ENCODE results near the gene RFT1. TPM values are rescaled to one million over a fixed set of nuclear protein-coding genes. Genes with fewer than 3 reads are reported as not detected.

RFT1 gene
- total and polyA plus RNA-seq, 4 donors, result 10.8 to 23.1 (median 21.6) TPM

- Histone ChIP-seq H3K4me3 (no peak overlapping the region), H3K36me3 (ENCODE audit: control insufficient read depth in 4 of 4, insufficient read depth in 4 of 4, low read length in 4 of 4) (no peaks in the 10 kb centered on the region), H3K27ac (ENCODE audit: low read depth in 1 of 2, low read length in 1 of 2) (no peak overlapping the region), H3K4me1 (ENCODE audit: control insufficient read depth in 5 of 5, insufficient read depth in 5 of 5, low read length in 5 of 5) (peaks cover 0 to 10% (median 7%) of the 10 kb centered on the region in 5 donors), H3K9me3 (ENCODE audit: control insufficient read depth in 4 of 4, insufficient read depth in 3 of 4, low read length in 3 of 4) (no peaks in the 10 kb centered on the region), H3K9ac (ENCODE audit: insufficient read depth in 1 of 2, low read length in 2 of 2) (no peak overlapping the region), H3K27me3 (ENCODE audit: control insufficient read depth in 3 of 3, insufficient read depth in 3 of 3, low read length in 2 of 3) (peaks cover 0 to 4% (median 0%) of the 10 kb centered on the region in 3 donors)
- ATAC-seq (ENCODE audit: insufficient read depth, low FRiP score) (no peak), DNase-seq (no peak)
- TF ChIP-seq CTCF (IDR thresholded peaks at IDR 0.05; ENCODE audit: control extremely low read depth, extremely low read depth), result no peak
- WGBS, 2 donors, result 96 to 97% methylated on average over 2 of the region's 2 CpGs
These were observed 86.5 kb downstream of the RFT1 start for GRCh38 chr3:53043738-53044137.

- DNase-seq (no peak), ATAC-seq (ENCODE audit: insufficient read depth, low FRiP score) (no peak)
- 94 to 98% methylated on average over 3 of the region's 3 CpGs for WGBS, 2 donors
- H3K27ac ChIP-seq (ENCODE audit: low read depth in 1 of 2, low read length in 1 of 2), result no peak overlapping the region
- H3K4me3 ChIP-seq, result no peak overlapping the region
- no peaks in the 10 kb centered on the region for H3K9me3 ChIP-seq (ENCODE audit: control insufficient read depth in 4 of 4, insufficient read depth in 3 of 4, low read length in 3 of 4)
- H3K9ac ChIP-seq (ENCODE audit: insufficient read depth in 1 of 2, low read length in 2 of 2), result no peak overlapping the region
- H3K4me1 ChIP-seq (ENCODE audit: control insufficient read depth in 5 of 5, insufficient read depth in 5 of 5, low read length in 5 of 5), result peaks cover 0 to 10% (median 7%) of the 10 kb centered on the region in 5 donors
- no peak for TF ChIP-seq CTCF (IDR thresholded peaks at IDR 0.05; ENCODE audit: control extremely low read depth, extremely low read depth)
- H3K27me3 ChIP-seq (ENCODE audit: control insufficient read depth in 3 of 3, insufficient read depth in 3 of 3, low read length in 2 of 3), result no peaks in the 10 kb centered on the region
- H3K36me3 ChIP-seq (ENCODE audit: control insufficient read depth in 4 of 4, insufficient read depth in 4 of 4, low read length in 4 of 4), result no peaks in the 10 kb centered on the region
These were observed 87.6 kb downstream of the RFT1 start for GRCh38 chr3:53042651-53043050.

- H3K4me1 ChIP-seq (ENCODE audit: control insufficient read depth in 5 of 5, insufficient read depth in 5 of 5, low read length in 5 of 5), result peaks cover 0 to 8% (median 7%) of the 10 kb centered on the region in 5 donors
- DNase-seq (no peak), ATAC-seq (ENCODE audit: insufficient read depth, low FRiP score) (no peak)
These were observed 89.8 kb downstream of the RFT1 start for GRCh38 chr3:53040351-53040820.

More at GRCh38 chr3:53040351-53040820, 89.8 kb downstream of the RFT1 start:
- Histone ChIP-seq H3K9me3 (ENCODE audit: control insufficient read depth in 4 of 4, insufficient read depth in 3 of 4, low read length in 3 of 4) (no peaks in the 10 kb centered on the region), H3K27me3 (ENCODE audit: control insufficient read depth in 3 of 3, insufficient read depth in 3 of 3, low read length in 2 of 3) (no peaks in the 10 kb centered on the region), H3K36me3 (ENCODE audit: control insufficient read depth in 4 of 4, insufficient read depth in 4 of 4, low read length in 4 of 4) (no peaks in the 10 kb centered on the region), H3K9ac (ENCODE audit: insufficient read depth in 1 of 2, low read length in 2 of 2) (no peak overlapping the region), H3K27ac (ENCODE audit: low read depth in 1 of 2, low read length in 1 of 2) (no peak overlapping the region), H3K4me3 (no peak overlapping the region)
- TF ChIP-seq CTCF (IDR thresholded peaks at IDR 0.05; ENCODE audit: control extremely low read depth, extremely low read depth), result no peak

Data from lung (tissue), 12 donors.